Breast epithelium (tissue), 4 donors: Measurements from ENCODE around the gene KCMF1. TPM values are rescaled to one million over a fixed set of nuclear protein-coding genes. Genes with fewer than 3 reads are reported as not detected.
A peak's percentile ranks its signal among the peaks of the same experiment; 100 is the strongest.

ENCODE experiments used
- DNase-seq, 2 donors: peaks; one replicate each; pipeline ENCODE4 v3.0.0-alpha.2; 2019; ENCODE audit warnings: low spot score in 2 of 2
- H3K27ac ChIP-seq, 2 donors: fragments of 200-600 bp; sonication (generic) in 1 of 2; one replicate each; pipeline ENCODE4 v1.5.1; 2016 to 2019; ENCODE audit warnings: mild to moderate bottlenecking in 1 of 2
- H3K27me3 ChIP-seq, 2 donors: fragments of 200-600 bp; sonication (generic) in 1 of 2; one replicate each; pipeline versions ENCODE4 v1.5.1 to v1.6.0; 2017 to 2019; ENCODE audit warnings: control low read depth in 1 of 2, mild to moderate bottlenecking in 1 of 2
- H3K36me3 ChIP-seq: fragments of 200-600 bp; one replicate; pipeline ENCODE4 v1.5.1; 2019
- H3K4me1 ChIP-seq, 2 donors: fragments of 200-600 bp; sonication (generic); one replicate each; pipeline ENCODE4 v1.5.1; 2016 to 2019; ENCODE audit warnings: control low read depth in 1 of 2
- H3K4me3 ChIP-seq, 3 donors: fragments of 200-600 bp; sonication (generic); 1 replicate in 2 of 3; 2 replicates in 1 of 3; pipeline ENCODE4 v1.5.1; 2016 to 2019; ENCODE audit warnings: mild to moderate bottlenecking in 3 of 3, moderate library complexity in 2 of 3
- H3K9me3 ChIP-seq, 2 donors: fragments of 200-600 bp; sonication (generic) in 1 of 2; one replicate each; pipeline ENCODE4 v1.5.1; 2016 to 2019; ENCODE audit warnings: control low read depth in 1 of 2
- POLR2A ChIP-seq: fragments of 450-650 bp; IDR thresholded peaks from one replicate; pipeline ENCODE4 v1.6.1; 2016; ENCODE audit warnings: antibody characterized with exemption, mild to moderate bottlenecking, moderate library complexity
- POLR2AphosphoS5 ChIP-seq, 3 donors: sonication (generic); formaldehyde crosslinking; IDR thresholded peaks; one replicate each; pipeline ENCODE4 v1.6.1; 2017; ENCODE audit warnings: antibody characterized with exemption in 3 of 3
- intact Hi-C: fragments of 100-400 bp; cut with DNase I; formaldehyde crosslinking; loops from one replicate; pipeline ENCODE4 v1.15.1; 2023; ENCODE audit warnings: low total_unique reads
- total RNA-seq, 3 donors: library from RNA; depleted of rRNA; stranded (reverse); fragments of >200 nt; gene quantifications; one replicate each; pipeline ENCODE4 v1.1.0, GENCODE V29; 2016
- TF ChIP-seq, protein P1 (sequence below), 3 donors: fragments of 450-650 bp; IDR thresholded peaks; one replicate each; pipeline ENCODE4 v1.5.1; 2016 to 2017; ENCODE audit warnings: antibody characterized with exemption in 3 of 3, mild to moderate bottlenecking in 3 of 3, moderate library complexity in 3 of 3

The KCMF1 gene
- total RNA-seq, 3 donors from 2014 or later, result 35.7 to 68.6 (median 49.3) TPM

DNA sequence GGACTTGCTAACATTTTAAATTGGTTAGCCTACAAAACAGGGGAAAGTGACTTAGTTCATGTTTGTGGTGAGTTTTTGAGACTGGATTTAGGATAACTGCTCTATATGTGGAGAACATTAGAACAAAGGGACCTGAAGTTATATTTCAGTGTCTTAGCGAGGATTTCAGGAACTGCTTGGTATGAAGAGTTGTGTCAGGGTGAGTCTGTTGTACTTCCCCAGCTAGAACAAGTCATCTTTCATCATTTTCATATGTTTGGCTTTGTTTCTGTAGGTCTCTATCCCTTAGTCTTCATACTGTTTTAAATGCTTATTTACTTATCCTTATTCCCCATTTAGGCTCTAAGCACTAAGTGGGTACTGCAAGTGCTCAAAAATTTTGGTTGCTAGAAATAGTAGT is 41.9 kb downstream of the KCMF1 start:
- Histone ChIP-seq H3K27ac (no peak overlapping the region), H3K4me3 (no peak overlapping the region), H3K9me3 (no peaks in the 10 kb centered on the region), H3K4me1 (no peaks in the 10 kb centered on the region), H3K27me3 (no peaks in the 10 kb centered on the region), H3K36me3 (no peaks in the 10 kb centered on the region)
- no peak for TF ChIP-seq POLR2AphosphoS5 (IDR thresholded peaks at IDR 0.05)
- no peak for TF ChIP-seq POLR2A
- TF ChIP-seq, protein P1, sequence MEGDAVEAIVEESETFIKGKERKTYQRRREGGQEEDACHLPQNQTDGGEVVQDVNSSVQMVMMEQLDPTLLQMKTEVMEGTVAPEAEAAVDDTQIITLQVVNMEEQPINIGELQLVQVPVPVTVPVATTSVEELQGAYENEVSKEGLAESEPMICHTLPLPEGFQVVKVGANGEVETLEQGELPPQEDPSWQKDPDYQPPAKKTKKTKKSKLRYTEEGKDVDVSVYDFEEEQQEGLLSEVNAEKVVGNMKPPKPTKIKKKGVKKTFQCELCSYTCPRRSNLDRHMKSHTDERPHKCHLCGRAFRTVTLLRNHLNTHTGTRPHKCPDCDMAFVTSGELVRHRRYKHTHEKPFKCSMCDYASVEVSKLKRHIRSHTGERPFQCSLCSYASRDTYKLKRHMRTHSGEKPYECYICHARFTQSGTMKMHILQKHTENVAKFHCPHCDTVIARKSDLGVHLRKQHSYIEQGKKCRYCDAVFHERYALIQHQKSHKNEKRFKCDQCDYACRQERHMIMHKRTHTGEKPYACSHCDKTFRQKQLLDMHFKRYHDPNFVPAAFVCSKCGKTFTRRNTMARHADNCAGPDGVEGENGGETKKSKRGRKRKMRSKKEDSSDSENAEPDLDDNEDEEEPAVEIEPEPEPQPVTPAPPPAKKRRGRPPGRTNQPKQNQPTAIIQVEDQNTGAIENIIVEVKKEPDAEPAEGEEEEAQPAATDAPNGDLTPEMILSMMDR (IDR thresholded peaks at IDR 0.05), result no peak
- no peak for DNase-seq
- intact Hi-C loops, result no loop called here

GRCh38 chr2:85015653-85016360 is 44.8 kb downstream of the KCMF1 start:
- intact Hi-C loops, result no loop called here
- no peaks in the 10 kb centered on the region for H3K27me3 ChIP-seq
- no peak overlapping the region for H3K4me3 ChIP-seq
- DNase-seq, result no peak
- H3K27ac ChIP-seq, result peak overlapping the region; percentile 17 to 23
- TF ChIP-seq, protein P1 (IDR thresholded peaks at IDR 0.05), result peak in 1 of 3 donors; percentile 21
- no peak for TF ChIP-seq POLR2AphosphoS5 (IDR thresholded peaks at IDR 0.05)
- no peaks in the 10 kb centered on the region for H3K36me3 ChIP-seq
- H3K9me3 ChIP-seq, result no peaks in the 10 kb centered on the region
- H3K4me1 ChIP-seq, result no peaks in the 10 kb centered on the region

GRCh38 chr2:85016446-85016845 is 45.5 kb downstream of the KCMF1 start:
- no peak for DNase-seq
- Histone ChIP-seq H3K27me3 (no peaks in the 10 kb centered on the region), H3K4me1 (no peaks in the 10 kb centered on the region), H3K9me3 (no peaks in the 10 kb centered on the region), H3K36me3 (no peaks in the 10 kb centered on the region), H3K4me3 (no peak overlapping the region), H3K27ac (peak overlapping the region in 1 of 2 donors; percentile 23)
- intact Hi-C loops, result no loop called here
- TF ChIP-seq, protein P1 (IDR thresholded peaks at IDR 0.05), result no peak
- TF ChIP-seq POLR2AphosphoS5 (IDR thresholded peaks at IDR 0.05), result no peak
- no peak for TF ChIP-seq POLR2A

DNA sequence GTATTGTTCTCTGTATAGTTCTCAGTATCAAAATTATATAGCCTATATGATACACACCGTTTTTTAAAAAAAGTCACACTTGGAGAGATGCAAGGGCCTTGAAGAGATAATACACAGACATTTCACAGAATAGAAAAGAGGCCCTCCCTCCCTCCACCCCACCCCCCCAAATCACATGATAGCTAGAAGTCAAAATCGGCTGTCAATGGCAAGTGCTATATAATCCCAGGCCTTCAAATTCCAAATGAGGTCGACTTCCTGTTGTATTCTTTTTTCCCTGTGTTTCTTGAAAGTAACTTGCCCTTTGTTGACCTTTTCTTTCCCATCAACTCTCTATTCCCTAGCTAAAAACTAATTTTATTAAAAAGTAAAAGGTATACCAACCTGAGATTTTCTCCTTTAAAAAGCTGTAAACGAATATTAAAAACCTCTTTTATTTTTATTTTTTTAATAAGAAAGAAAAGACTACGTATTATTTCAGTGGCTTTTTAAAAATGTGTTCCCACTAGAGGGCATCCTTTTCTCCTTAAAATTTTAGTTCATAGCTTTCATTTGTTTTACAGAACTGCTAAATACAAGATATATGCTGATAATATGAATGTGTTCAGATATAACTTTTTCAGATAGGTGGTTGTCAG is 46.6 kb downstream of the KCMF1 start:
- TF ChIP-seq POLR2AphosphoS5 (IDR thresholded peaks at IDR 0.05) (no peak), POLR2A (no peak)
- TF ChIP-seq, protein P1 (IDR thresholded peaks at IDR 0.05), result no peak
- no peak overlapping the region for H3K4me3 ChIP-seq
- intact Hi-C loops, result no loop called here
- H3K27ac ChIP-seq, result no peak overlapping the region
- H3K9me3 ChIP-seq, result no peaks in the 10 kb centered on the region
- DNase-seq, result no peak
- H3K36me3 ChIP-seq, result no peaks in the 10 kb centered on the region
- H3K4me1 ChIP-seq, result no peaks in the 10 kb centered on the region
- no peaks in the 10 kb centered on the region for H3K27me3 ChIP-seq

DNA sequence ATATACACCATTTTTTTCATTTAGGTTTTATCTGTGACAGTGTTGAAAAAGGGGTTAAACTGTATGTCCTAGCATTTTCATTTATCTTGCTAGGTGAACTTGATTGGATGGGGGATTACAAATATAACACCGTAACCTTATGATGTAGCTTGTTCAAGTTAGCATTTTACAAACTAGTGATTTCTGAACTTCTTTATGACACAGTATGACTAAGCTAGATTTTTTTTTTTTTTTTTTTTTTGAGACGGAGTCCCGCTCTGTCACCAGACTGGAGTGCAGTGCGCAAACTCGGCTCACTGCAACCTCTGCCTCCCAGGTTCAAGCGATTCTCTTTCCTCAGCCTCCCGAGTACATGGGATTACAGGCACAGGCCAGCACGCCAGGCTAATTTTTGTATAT is 47.1 kb downstream of the KCMF1 start:
- intact Hi-C loops, result no loop called here
- Histone ChIP-seq H3K4me1 (no peaks in the 10 kb centered on the region), H3K27ac (no peak overlapping the region)

More for the DNA sequence above, 47.1 kb downstream of the KCMF1 start:
- Histone ChIP-seq H3K36me3 (no peaks in the 10 kb centered on the region), H3K27me3 (no peaks in the 10 kb centered on the region), H3K9me3 (no peaks in the 10 kb centered on the region), H3K4me3 (no peak overlapping the region)
- no peak for DNase-seq
- no peak for TF ChIP-seq POLR2A
- TF ChIP-seq, protein P1 (IDR thresholded peaks at IDR 0.05), result no peak
- no peak for TF ChIP-seq POLR2AphosphoS5 (IDR thresholded peaks at IDR 0.05)
